ENCODE data around the gene RPTOR. TPM values are rescaled to one million over a fixed set of nuclear protein-coding genes. Genes with fewer than 3 reads are reported as not detected.

RPTOR gene
- total RNA-seq, 2 experiments from 2014 or later: 48.1 to 87.8 TPM

GRCh38 chr17:80501741-80502577 lies 42.7 kb upstream of the RPTOR start:
- Histone ChIP-seq H3K79me2 (ENCODE audit: insufficient read depth, low read depth, low read length) (no peaks in the 10 kb centered on the region), H3K4me2 (ENCODE audit: low read length) (no peak overlapping the region), H3K27ac (ENCODE audit: low read depth, low read length, poor library complexity, severe bottlenecking) (no peak overlapping the region), H4K20me1 (ENCODE audit: insufficient read depth, low read length) (no peaks in the 10 kb centered on the region), H3K9me2 (ENCODE audit: insufficient read depth, low read length) (no peaks in the 10 kb centered on the region), H3K36me3 (ENCODE audit: insufficient read depth, low read length) (no peaks in the 10 kb centered on the region), H3K9me3 (ENCODE audit: low read length) (no peaks in the 10 kb centered on the region), H2AFZ (ENCODE audit: low read length) (no peak overlapping the region), H3K4me1 (ENCODE audit: insufficient read depth, low read length, poor library complexity, severe bottlenecking) (peaks cover 23% of the 10 kb centered on the region), H3K4me3 (ENCODE audit: low read depth, low read length, poor library complexity, severe bottlenecking) (no peak overlapping the region)
- no TSS peak for BruUV-seq (replicated peaks)
- TF ChIP-seq EZH2phosphoT487 (IDR thresholded peaks at IDR 0.05; ENCODE audit: borderline replicate concordance, low read depth, low read length): no peak
- TF ChIP-seq, protein P1, sequence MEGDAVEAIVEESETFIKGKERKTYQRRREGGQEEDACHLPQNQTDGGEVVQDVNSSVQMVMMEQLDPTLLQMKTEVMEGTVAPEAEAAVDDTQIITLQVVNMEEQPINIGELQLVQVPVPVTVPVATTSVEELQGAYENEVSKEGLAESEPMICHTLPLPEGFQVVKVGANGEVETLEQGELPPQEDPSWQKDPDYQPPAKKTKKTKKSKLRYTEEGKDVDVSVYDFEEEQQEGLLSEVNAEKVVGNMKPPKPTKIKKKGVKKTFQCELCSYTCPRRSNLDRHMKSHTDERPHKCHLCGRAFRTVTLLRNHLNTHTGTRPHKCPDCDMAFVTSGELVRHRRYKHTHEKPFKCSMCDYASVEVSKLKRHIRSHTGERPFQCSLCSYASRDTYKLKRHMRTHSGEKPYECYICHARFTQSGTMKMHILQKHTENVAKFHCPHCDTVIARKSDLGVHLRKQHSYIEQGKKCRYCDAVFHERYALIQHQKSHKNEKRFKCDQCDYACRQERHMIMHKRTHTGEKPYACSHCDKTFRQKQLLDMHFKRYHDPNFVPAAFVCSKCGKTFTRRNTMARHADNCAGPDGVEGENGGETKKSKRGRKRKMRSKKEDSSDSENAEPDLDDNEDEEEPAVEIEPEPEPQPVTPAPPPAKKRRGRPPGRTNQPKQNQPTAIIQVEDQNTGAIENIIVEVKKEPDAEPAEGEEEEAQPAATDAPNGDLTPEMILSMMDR (conservative IDR thresholded peaks at IDR 0.05; ENCODE audit: low read length): no peak
- no peak for DNase-seq (ENCODE audit: low spot score)
- intact Hi-C loops (cut with micrococcal nuclease; ENCODE audit: unreplicated experiment): no loop called here
- POLR2A ChIA-PET: interaction anchor here (0.6 kb wide), 1 partner anchor 769 kb away, joined by 3 read pairs; no protein-coding TSS in a partner anchor
- CTCF ChIA-PET (ENCODE audit: unreplicated experiment): no interaction called here

DNA sequence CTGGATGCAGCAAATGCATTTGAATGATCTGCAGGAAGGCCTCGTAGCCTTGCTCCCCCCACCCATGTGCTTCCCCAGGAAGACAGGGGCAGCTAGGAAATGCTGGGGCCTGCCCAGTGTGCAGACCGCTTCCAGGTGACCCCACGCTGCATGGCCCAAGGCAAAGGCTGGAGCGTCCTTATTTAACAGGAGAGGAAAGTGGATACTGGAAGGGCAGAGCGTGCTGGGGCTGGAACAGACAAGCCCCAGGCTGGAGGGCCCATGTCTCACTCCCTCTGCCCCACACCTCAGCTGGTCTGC lies 42.1 kb upstream of the RPTOR start:
- H4K20me1 ChIP-seq (ENCODE audit: insufficient read depth, low read length): no peaks in the 10 kb centered on the region
- H2AFZ ChIP-seq (ENCODE audit: low read length): no peak overlapping the region
- H3K9me3 ChIP-seq (ENCODE audit: low read length): no peaks in the 10 kb centered on the region
- ChIA-PET CTCF (ENCODE audit: unreplicated experiment) (no interaction called here), POLR2A (no interaction called here)
- H3K27ac ChIP-seq (ENCODE audit: low read depth, low read length, poor library complexity, severe bottlenecking): no peak overlapping the region
- BruUV-seq (replicated peaks): no TSS peak
- no peaks in the 10 kb centered on the region for H3K9me2 ChIP-seq (ENCODE audit: insufficient read depth, low read length)
- intact Hi-C loops (cut with micrococcal nuclease; ENCODE audit: unreplicated experiment): no loop called here
- no peak overlapping the region for H3K4me3 ChIP-seq (ENCODE audit: low read depth, low read length, poor library complexity, severe bottlenecking)
- H3K4me1 ChIP-seq (ENCODE audit: insufficient read depth, low read length, poor library complexity, severe bottlenecking): peaks cover 17% of the 10 kb centered on the region
- TF ChIP-seq, protein P1 (conservative IDR thresholded peaks at IDR 0.05; ENCODE audit: low read length): no peak
- TF ChIP-seq EZH2phosphoT487 (IDR thresholded peaks at IDR 0.05; ENCODE audit: borderline replicate concordance, low read depth, low read length): no peak
- H3K4me2 ChIP-seq (ENCODE audit: low read length): no peak overlapping the region
- no peaks in the 10 kb centered on the region for H3K79me2 ChIP-seq (ENCODE audit: insufficient read depth, low read depth, low read length)
- H3K36me3 ChIP-seq (ENCODE audit: insufficient read depth, low read length): no peaks in the 10 kb centered on the region
- DNase-seq (ENCODE audit: low spot score): no peak

GRCh38 chr17:80503031-80503430 lies 41.6 kb upstream of the RPTOR start:
- no peaks in the 10 kb centered on the region for H4K20me1 ChIP-seq (ENCODE audit: insufficient read depth, low read length)
- no peak overlapping the region for H3K4me2 ChIP-seq (ENCODE audit: low read length)
- ChIA-PET CTCF (ENCODE audit: unreplicated experiment) (no interaction called here), POLR2A (no interaction called here)
- no peak for TF ChIP-seq EZH2phosphoT487 (IDR thresholded peaks at IDR 0.05; ENCODE audit: borderline replicate concordance, low read depth, low read length)
- TF ChIP-seq, protein P1 (conservative IDR thresholded peaks at IDR 0.05; ENCODE audit: low read length): no peak
- H3K4me1 ChIP-seq (ENCODE audit: insufficient read depth, low read length, poor library complexity, severe bottlenecking): peaks cover 12% of the 10 kb centered on the region
- DNase-seq (ENCODE audit: low spot score): no peak
- no peaks in the 10 kb centered on the region for H3K36me3 ChIP-seq (ENCODE audit: insufficient read depth, low read length)
- no peak overlapping the region for H3K4me3 ChIP-seq (ENCODE audit: low read depth, low read length, poor library complexity, severe bottlenecking)
- no peaks in the 10 kb centered on the region for H3K9me3 ChIP-seq (ENCODE audit: low read length)
- no peak overlapping the region for H2AFZ ChIP-seq (ENCODE audit: low read length)
- no peaks in the 10 kb centered on the region for H3K79me2 ChIP-seq (ENCODE audit: insufficient read depth, low read depth, low read length)
- H3K9me2 ChIP-seq (ENCODE audit: insufficient read depth, low read length): no peaks in the 10 kb centered on the region
- intact Hi-C loops (cut with micrococcal nuclease; ENCODE audit: unreplicated experiment): no loop called here
- H3K27ac ChIP-seq (ENCODE audit: low read depth, low read length, poor library complexity, severe bottlenecking): no peak overlapping the region
- BruUV-seq (replicated peaks): no TSS peak

Measured in OCI-LY7 (cell line).